OCI-LY3 (cell line): Measurements from ENCODE around the gene ZNF672.
A peak's percentile ranks its signal among the peaks of the same experiment; 100 is the strongest.

Experiments
- H2AFZ ChIP-seq: fragments of 200-600, 300-600 bp; shearing (Covaris generic); 2 replicates; pipeline ENCODE4 v1.6.0; 2014; ENCODE audit warnings: antibody characterized with exemption, low read depth, low read length
- H3K27ac ChIP-seq: fragments of 200-600, 300-600 bp; sonication (generic); 2 replicates; pipeline ENCODE4 v1.5.1; 2014; ENCODE audit warnings: mild to moderate bottlenecking, low read length, moderate library complexity, mixed read lengths
- H3K27me3 ChIP-seq: fragments of 200-600, 300-600 bp; sonication (generic); 2 replicates; pipeline ENCODE4 v1.6.1; 2014; ENCODE audit warnings: low read depth, low read length, mixed read lengths
- H3K36me3 ChIP-seq: fragments of 200-600, 300-600 bp; sonication (generic); replicated peaks from 2 replicates; pipeline ENCODE3; 2014; ENCODE audit warnings: low read depth, low read length, mixed read lengths
- H3K4me1 ChIP-seq: fragments of 300-600, 200-600 bp; sonication (generic); 2 replicates; pipeline ENCODE4 v1.6.1; 2014; ENCODE audit warnings: low read length, mixed read lengths
- H3K4me2 ChIP-seq: fragments of 200-600, 300-600 bp; sonication (generic); 2 replicates; pipeline ENCODE4 v1.6.1; 2014; ENCODE audit warnings: low read length, mixed read lengths
- H3K4me3 ChIP-seq: fragments of 300-600, 200-600 bp; sonication (generic); 2 replicates; pipeline ENCODE4 v1.5.1; 2014; ENCODE audit warnings: antibody characterized with exemption, mild to moderate bottlenecking, low read length, moderate library complexity
- H3K79me2 ChIP-seq: fragments of 300-600, 200-600 bp; shearing (Covaris generic); 2 replicates; pipeline ENCODE4 v1.6.1; 2014; ENCODE audit warnings: mild to moderate bottlenecking, low read length, mixed read lengths
- H3K9ac ChIP-seq: fragments of 300-600, 200-600 bp; shearing (Covaris generic); 2 replicates; pipeline ENCODE4 v1.6.0; 2014; ENCODE audit warnings: mild to moderate bottlenecking, low read length, moderate library complexity
- H3K9me3 ChIP-seq: fragments of 200-600, 300-600 bp; shearing (Covaris generic); 2 replicates; pipeline ENCODE4 v1.6.1; 2014; ENCODE audit warnings: low read length, mixed read lengths; ENCODE audit not compliant: insufficient read depth
- H4K20me1 ChIP-seq: fragments of 200-600, 300-600 bp; sonication (generic); 2 replicates; pipeline ENCODE4 v1.6.1; 2016; ENCODE audit warnings: low read length, mixed read lengths; ENCODE audit not compliant: insufficient read depth
- CTCF ChIP-seq: fragments of 200-600, 300-600 bp; sonication (generic); IDR thresholded peaks from 2 replicates; pipeline ENCODE4 v1.5.1; 2014; ENCODE audit warnings: antibody characterized with exemption, low read length, low read depth
- EZH2phosphoT487 ChIP-seq: fragments of 200-600 bp; shearing (Covaris generic); IDR thresholded peaks from 2 replicates; pipeline ENCODE4 v1.6.1; 2018; ENCODE audit warnings: antibody characterized with exemption, mixed run types, low read depth

ZNF672 gene

GRCh38 chr1:248858891-248859889 is 21.2 kb downstream of the ZNF672 start, which contains the start of gene ZNF692:
TSS of gene ZNF692 (minus strand) at chr1:248859085. CDS start at chr1:248858309, 776 bp downstream.
- Histone ChIP-seq H3K9ac (peak within 1 kb of the TSS; percentile 99), H3K36me3 (peaks cover 22% of the 10 kb centered on the region), H3K9me3 (no peaks in the 10 kb centered on the region), H3K27ac (peak within 1 kb of the TSS; percentile 80), H4K20me1 (no peaks in the 10 kb centered on the region), H3K4me1 (peaks cover 31% of the 10 kb centered on the region), H3K4me3 (peak within 1 kb of the TSS; percentile 96), H3K4me2 (peak within 1 kb of the TSS; percentile 100), H3K27me3 (peaks cover 6% of the 10 kb centered on the region; the same call in 1 of the 2 replicates), H3K79me2 (peaks cover 25% of the 10 kb centered on the region), H2AFZ (peak within 1 kb of the TSS; percentile 70)
- TF ChIP-seq CTCF: no peak
- no peak for TF ChIP-seq EZH2phosphoT487

- Histone ChIP-seq H3K36me3 (peaks cover 18% of the 10 kb centered on the region), H3K4me3 (peak overlapping the region; percentile 96), H3K27me3 (peaks cover 6% of the 10 kb centered on the region; the same call in 1 of the 2 replicates), H3K9ac (peak overlapping the region; percentile 95), H3K27ac (0 out of 2 replicates have a peak overlapping the region, but pooled peaks have one; percentile 80), H3K9me3 (no peaks in the 10 kb centered on the region), H2AFZ (no peak overlapping the region), H3K4me2 (peak overlapping the region; percentile 95), H3K79me2 (peaks cover 25% of the 10 kb centered on the region), H4K20me1 (no peaks in the 10 kb centered on the region), H3K4me1 (peaks cover 31% of the 10 kb centered on the region)
- TF ChIP-seq CTCF (no peak), EZH2phosphoT487 (no peak)
Measured at GRCh38 chr1:248860007-248860406, 22.0 kb downstream of the ZNF672 start.

GRCh38 chr1:248861616-248862015 is 23.6 kb downstream of the ZNF672 start:
- H3K79me2 ChIP-seq: peaks cover 19% of the 10 kb centered on the region
- peaks cover 29% of the 10 kb centered on the region for H3K4me1 ChIP-seq
- no peak overlapping the region for H3K9ac ChIP-seq
- peaks cover 4% of the 10 kb centered on the region for H3K36me3 ChIP-seq
- peaks cover 6% of the 10 kb centered on the region; the same call in 1 of the 2 replicates for H3K27me3 ChIP-seq
- no peaks in the 10 kb centered on the region for H4K20me1 ChIP-seq
- no peak overlapping the region for H3K27ac ChIP-seq
- no peak for TF ChIP-seq EZH2phosphoT487
- TF ChIP-seq CTCF: no peak
- H3K4me2 ChIP-seq: no peak overlapping the region
- no peak overlapping the region for H2AFZ ChIP-seq
- no peak overlapping the region for H3K4me3 ChIP-seq
- H3K9me3 ChIP-seq: no peaks in the 10 kb centered on the region

GRCh38 chr1:248862695-248862997 is 24.6 kb downstream of the ZNF672 start:
- peak overlapping the region; percentile 67 for H3K9ac ChIP-seq
- no peaks in the 10 kb centered on the region for H4K20me1 ChIP-seq
- peaks cover 19% of the 10 kb centered on the region for H3K4me1 ChIP-seq
- no peaks in the 10 kb centered on the region for H3K9me3 ChIP-seq
- H2AFZ ChIP-seq: peak overlapping the region; percentile 79
- no peak for TF ChIP-seq EZH2phosphoT487
- TF ChIP-seq CTCF: no peak
- H3K27ac ChIP-seq: no peak overlapping the region
- H3K79me2 ChIP-seq: peaks cover 9% of the 10 kb centered on the region
- peaks cover 6% of the 10 kb centered on the region; the same call in 1 of the 2 replicates for H3K27me3 ChIP-seq
- H3K4me3 ChIP-seq: peak overlapping the region; percentile 84
- H3K4me2 ChIP-seq: peak overlapping the region; percentile 92
- H3K36me3 ChIP-seq: no peaks in the 10 kb centered on the region
